Brain pericyte (primary cell): ENCODE results near the gene CABYR.

Experiments used
- DNase-seq: peaks from one replicate; pipeline ENCODE4 v3.0.0-alpha.2; 2012; ENCODE audit warnings: low read depth, low spot score

CABYR gene, protein sequence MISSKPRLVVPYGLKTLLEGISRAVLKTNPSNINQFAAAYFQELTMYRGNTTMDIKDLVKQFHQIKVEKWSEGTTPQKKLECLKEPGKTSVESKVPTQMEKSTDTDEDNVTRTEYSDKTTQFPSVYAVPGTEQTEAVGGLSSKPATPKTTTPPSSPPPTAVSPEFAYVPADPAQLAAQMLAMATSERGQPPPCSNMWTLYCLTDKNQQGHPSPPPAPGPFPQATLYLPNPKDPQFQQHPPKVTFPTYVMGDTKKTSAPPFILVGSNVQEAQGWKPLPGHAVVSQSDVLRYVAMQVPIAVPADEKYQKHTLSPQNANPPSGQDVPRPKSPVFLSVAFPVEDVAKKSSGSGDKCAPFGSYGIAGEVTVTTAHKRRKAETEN

DNA sequence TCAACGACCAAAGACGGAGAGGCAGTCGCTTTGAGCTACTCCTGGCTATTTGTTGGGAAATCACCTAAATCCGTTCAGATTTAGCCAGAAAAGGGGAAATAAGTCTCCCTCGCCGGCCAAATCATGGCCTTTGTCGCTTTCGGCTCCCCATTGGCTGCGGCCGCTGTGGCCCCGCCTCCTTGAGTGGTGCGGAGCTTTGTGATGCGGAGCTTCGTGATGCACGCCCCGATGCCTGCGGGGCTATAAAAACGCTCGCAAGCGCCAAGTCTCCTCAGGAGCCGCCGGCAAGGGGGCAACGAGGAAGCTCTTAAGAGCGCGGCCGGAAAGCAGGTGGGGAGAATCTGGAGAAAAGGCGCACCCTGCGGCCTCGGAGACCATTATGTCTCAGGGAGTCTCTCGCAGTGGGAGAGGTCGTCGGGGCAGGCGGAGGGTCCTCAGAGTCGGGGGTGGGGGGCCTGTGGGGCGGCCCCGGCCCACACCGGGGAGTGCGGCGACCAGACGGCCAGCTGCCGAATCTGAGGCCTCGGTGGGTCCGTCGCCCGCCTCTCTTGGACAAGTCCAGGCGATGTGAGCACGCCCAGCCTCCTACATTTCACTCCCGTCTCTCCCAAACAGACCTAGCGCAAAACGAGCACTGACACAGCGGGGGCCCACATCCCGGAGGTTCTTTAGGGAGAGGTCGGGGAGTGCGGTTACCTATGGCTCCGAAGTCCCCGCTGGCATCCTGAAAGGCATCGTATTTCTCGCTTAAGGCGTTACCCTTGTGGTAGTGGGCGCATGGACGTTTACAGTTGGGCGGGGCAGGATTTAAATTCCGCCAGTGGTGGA lies at the start of gene CABYR:
Gene CABYR (plus strand): TSS at position 274 of the 828 bp plus-strand sequence. CDS start 4,053 bp downstream, outside the sequence.
- peak; percentile 64 for DNase-seq

DNA sequence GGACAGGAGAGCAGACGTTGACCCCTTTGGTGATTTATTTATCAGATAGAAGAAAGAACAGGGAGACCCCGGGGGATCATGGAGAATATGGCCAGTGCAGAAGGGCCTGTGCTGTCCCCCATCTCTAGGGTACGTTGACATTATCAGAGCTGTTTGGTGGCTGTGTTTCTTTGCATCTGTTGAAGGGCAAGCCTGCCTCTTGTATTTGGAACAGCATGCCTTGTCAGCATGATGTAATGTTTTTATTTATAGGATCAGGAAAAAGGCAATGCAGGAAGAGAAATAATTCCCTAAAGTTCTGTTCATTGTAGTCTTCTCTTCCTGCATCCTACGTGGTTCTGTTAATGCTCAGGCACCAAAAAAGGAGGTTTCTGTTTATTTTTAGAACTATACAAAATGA lies 49.8 kb upstream of the CABYR start:
- DNase-seq = no peak

DNA sequence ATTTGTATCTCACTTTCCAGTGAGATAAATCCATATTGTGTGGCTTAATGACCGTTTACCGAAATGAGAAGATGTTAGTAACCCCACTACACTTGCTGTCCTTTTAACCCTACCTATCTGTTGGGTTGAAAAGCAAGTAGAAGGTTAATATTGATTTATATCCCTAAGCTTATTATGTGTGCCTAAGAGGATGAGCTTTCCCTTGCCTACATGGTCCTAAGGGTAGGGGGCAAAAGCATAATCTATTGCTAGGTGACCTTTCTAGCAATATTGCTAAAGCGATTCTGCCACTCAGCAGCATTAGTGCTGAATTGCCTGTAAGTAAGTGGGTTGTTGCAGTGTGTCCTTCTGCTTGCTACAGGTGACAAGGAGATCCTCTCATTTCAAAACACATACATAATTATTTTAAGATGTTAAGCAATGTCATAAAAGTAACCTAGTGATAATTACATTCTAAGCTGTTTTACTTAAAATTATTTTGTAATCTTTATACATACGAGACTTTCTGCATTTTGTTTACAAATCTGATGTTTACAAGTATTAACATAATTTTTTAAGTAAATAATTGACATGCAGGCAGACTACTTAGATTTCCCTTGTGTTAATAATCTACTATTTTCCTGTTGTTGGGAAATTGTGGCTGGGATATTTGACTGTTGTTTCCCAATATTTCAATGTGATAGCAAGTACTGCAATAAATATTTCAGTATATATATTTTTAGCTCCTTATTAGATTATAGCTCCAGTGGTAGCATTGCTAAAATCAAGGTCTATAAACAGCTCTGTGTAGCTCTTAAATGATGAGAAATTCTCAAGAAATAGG lies 49.1 kb upstream of the CABYR start:
- DNase-seq = no peak

DNA sequence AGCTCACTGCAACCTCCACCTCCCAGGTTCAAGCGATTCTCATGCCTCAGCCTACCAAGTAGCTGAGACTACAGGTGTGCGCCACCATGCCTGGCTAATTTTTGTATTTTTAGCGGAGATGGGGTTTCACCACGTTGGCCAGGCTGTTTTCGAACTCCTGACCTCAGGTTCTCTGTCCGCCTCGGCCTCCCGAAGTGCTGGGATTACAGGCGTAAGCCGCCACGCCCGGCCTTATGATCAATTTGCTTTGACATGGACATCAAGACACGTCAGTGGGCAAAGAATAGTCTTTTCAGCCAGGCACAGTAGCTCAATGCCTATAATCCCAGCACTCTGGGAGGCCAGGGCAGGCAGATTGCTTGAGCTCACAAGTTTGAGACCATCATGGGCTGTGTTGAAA lies 48.0 kb upstream of the CABYR start:
- DNase-seq = no peak

DNA sequence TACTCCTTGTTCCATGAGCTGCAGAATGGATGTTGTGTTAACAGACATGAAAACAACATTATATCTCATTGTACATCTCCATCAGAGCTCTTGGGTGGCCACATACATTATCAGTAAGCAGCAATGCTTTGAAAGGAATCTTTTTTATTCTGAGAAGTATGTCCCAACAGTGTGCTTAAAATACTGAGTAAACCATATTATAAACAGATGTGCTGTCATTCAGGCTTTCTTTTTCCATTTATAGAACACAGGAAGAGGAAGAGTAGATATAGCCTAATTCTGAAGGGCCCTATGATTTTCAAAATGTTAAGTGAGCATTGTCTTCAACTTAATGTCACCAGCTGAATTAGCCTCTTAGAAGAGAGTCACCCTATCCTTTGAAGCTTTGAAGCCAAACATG lies 44.3 kb upstream of the CABYR start:
- no peak for DNase-seq

DNA sequence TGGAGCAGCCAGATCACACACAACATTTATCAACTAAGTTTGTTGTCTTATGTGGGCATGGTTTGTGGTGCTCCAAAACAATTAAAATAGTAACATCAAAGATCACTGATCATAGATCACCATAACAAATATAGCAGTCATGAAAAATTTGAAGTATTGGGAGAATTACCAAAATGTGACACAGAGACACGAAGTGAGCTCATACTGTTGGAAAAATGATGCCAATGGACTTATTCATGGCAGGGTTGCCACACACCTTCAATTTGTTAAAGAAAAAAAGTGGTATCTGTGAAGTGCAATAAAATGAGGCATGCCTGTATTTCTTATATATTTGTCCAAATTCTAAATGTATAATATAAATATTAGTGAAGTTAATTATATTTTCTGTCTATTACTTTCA lies 42.9 kb upstream of the CABYR start:
- DNase-seq = no peak

DNA sequence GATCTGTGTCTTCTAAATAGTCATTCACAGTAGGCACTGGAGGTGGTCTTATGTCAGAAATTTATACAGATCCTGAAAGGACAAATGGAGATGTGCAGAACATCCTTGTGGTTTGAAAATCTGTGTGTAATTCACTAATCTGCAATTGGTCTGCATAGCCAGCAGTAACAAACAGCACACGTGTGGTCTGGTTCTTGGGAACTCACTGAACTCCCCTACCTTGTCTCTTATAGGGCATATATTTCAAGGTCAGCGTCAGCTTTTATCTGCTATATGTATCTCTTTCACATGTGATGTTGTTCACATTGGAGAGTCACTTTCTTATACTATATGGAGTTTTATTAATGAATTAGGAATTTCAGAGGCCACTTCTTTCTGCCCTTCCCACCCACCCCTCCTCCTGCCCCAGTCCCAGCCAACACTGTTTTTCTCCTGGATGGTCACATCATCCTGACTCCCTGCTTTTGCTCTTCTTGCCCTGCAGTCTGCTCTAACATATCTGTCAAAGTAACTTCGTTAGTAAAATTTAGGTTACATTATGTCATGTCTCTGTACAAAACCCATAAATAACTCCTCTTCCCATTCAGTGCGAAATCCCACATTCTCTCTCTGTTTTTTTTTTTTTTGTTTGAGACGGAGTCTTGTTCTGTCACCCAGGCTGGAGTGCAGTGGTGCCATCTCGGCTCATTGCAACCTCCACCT lies 35.4 kb upstream of the CABYR start:
- DNase-seq = no peak

DNA sequence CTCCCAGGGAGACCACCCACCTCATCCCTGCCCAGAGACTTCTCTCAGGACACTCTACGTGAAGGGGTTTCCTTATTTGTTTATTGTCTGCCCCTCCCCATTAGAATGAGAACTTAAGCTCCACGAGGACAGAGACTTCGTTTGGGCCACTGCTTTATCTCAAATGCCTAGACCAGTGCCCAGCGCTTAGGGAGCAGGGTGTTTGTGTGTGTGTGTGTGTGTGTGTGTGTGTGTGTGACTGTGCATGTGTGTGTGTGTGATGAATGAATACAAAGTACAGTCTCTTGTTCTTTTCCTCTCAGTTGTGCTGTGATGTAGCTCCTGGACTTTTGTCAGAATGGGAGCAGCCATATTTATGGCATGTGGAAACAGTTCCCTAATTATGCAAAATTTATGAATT lies 34.4 kb upstream of the CABYR start:
- DNase-seq = no peak

DNA sequence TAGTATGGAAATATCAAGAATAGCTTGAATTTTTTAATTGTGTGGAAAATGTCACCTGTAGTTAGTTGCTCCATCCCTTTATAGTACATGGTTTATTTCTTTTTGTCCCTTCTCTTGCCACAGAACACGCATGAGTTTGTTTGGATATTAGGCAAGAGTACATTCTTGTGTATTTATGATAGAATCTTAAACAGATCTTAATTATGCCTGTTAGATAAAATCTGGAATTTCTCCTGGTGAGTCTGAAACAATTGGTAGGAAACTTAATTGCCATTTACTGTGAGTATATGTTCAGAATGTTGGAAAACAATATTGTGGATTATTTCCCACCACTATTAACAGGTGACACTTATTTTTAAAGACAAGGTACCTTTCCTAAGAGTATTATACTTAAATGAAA lies 30.2 kb upstream of the CABYR start:
- DNase-seq = no peak

DNA sequence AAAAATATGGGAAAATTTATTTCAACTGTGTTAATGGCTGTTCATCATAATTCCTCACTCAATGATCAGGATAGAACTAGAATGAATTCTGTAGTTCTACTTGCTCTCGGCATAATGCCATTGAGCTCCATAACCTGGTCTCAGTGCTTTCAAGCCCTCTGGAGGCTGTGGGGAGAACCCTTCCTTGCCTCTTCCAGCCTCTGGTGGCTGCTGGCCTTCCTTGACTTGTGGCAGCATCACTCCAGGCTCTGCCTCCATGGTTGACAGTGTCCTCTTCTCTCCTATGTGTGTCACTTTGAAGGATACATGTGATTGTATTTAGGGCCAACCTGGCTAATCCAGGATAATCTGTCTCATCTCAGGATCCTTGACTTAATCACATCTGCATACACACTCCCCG lies 26.9 kb upstream of the CABYR start:
- DNase-seq = no peak

DNA sequence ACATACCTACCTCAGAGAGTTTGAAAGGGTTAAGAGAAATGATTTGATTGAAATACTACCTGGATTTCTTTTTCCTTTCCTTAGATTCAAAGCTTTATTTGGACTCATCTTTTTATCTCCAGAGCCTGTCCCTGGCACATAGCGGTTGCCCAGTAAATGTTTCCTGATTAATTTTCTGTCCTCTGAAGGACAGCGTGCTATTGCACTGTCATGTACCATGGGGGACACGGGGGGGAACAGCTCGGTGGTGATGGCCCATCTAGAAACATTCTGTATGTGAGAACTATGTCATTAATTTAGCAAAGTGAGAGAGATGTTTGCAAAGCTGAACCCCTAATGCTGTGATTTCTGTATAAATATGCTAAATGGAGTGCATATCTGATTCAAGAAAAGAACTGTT lies 26.4 kb upstream of the CABYR start:
- DNase-seq = no peak

DNA sequence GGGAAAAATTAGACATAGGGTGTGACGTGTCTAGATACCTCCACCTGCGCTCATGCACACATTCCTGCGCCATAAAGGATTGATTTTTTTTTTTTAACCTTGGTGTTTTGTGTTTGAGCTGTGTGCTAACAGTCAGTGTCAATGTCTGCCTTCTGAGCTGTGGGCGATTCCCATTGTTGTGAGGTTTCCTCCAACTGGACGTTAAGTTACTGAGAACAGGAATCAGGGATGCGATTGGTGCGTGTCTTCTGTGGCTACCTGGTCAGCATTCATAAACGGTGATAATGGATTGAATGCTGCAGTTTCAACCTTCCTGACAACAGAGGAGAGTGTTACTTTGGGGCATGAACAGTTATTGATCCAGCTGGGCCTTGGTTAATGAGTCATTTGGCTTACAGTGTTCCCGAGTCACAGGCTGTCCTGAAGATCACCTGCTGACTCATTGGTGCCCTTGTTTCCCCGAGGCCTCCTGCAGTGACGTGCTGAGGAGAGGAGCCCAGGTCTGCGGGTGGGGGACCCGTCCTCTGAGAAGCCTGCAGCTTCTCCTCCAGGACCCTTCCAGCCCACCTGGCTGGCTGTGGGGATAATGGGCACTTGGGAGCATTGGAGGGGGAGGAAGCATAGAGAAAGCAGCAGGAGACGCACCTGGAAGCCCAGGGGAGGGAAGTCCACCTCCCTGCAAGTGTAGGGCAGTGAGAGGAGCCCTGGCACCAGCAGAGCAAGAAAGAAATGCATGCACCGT lies 25.8 kb upstream of the CABYR start:
- DNase-seq = no peak

DNA sequence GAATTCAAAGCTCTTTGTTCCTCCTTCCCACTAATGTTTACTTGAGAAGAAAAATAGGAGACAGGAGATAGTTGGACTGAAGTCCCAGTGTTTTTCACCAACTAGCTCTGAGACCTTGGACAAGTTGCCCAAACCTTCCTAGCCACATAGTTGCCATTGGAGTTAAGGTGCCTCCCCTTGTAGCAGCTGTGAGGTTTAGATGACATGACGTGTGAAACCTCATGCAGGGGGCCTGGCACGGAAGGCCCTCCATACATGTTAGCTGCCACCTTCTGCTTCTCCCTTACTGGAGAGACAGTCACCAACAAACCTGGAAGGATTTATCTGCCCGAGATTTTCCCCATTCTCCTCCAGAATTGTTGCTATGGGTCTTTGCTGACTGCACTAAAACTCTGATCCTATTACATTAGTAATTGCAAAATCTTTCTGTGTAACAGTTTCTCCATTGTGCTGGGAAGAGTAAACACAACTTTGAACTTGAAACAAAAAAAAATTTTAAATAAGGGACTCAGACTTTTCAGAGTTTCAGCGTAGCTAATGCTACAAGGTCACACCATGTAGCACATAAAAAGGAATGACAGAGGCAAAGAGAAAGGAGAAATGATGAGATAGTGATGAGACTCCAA lies 23.8 kb upstream of the CABYR start:
- no peak for DNase-seq

DNA sequence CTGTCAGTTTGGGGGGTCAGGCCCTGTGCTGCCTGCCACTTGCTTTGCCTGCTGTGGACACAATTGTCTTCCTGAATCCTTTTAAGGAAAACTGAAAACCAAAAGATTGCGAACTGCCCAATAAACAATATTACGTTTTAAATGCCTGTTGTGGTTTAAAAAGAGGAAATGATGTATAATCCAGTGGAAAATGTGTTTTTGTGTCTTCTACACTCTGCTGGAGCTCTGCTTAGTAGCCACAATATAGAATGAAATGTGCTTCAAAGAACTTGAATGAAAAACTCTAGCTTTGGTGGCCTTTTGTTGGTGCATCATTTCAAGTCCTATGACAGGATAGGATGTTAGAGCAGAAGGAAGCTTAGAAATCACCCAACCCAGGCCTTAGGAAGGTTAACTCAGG lies 23.2 kb upstream of the CABYR start:
- no peak for DNase-seq

DNA sequence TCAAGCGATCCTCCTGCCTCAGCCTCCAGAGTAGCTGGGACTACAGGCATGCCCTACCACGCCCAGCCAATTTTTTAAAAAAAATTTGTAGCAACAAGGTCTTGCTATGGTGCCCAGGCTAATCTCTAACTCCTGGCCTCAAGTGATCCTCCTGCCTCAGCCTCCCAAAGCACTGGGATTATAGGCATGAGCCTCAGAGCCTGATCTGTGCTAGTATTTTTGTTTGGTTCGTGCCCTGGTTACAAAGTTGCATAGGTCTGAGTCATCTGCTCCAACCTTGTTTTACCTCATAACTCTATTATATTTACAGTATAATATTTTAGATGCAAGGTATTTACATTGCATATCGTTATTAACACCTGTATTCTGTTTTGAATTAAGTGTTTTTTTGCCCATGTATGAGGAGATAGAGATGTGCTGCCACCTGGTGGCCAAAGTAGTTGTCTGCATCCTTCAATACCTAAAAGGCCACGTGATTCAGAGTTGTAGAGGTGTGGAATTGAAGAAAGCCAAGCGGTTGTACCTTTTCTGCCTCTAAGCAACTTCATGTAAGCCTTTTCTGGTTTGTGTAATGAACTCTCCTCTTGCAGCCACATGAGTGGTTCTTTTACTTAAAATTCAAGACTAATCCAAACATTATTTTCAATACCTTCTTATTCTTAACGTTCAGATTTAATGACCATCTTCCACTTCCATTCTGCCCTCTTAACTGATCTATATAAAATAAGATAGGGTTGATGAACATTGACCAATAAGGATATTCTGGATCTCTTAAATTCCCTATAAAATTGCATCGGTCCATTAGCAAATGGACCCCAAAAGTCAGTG lies 19.9 kb upstream of the CABYR start:
- no peak for DNase-seq

DNA sequence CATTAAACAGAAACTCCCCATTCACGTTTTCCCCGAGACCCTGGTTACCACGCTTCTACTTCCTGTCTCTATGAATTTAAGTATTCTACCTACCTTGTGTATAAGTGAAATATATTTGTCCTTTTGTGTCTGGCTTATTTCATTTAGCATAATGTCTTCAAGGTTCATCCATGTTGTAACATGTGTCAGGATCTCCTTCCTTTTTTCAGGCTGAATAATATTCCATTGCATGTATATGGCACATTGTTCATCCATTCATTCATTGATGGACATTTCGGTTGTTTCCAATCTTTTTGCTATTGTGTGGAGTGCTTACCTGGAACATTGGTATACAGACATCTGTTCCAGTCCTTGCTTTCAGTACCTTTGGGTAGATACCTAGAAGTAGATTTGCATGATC lies 18.2 kb upstream of the CABYR start:
- DNase-seq = no peak

DNA sequence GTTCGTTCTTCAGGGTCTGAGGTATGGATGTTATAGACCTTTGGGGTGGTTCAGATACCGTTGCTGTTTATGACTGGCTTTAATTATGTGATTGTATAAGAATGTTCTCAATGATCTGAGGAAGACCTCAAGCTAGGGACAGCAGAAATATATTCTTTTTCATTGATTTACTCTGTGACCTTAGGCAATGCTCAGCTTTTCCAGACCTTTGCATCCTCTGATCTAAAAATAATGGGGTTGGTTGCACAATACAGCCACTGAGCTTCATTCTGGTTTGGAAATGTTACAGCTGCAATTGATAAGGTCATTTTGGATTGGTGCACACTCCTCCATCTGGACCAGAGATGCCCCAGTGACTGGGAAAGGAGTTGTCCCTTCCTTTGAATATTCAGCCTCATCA lies 17.2 kb upstream of the CABYR start:
- DNase-seq = no peak

DNA sequence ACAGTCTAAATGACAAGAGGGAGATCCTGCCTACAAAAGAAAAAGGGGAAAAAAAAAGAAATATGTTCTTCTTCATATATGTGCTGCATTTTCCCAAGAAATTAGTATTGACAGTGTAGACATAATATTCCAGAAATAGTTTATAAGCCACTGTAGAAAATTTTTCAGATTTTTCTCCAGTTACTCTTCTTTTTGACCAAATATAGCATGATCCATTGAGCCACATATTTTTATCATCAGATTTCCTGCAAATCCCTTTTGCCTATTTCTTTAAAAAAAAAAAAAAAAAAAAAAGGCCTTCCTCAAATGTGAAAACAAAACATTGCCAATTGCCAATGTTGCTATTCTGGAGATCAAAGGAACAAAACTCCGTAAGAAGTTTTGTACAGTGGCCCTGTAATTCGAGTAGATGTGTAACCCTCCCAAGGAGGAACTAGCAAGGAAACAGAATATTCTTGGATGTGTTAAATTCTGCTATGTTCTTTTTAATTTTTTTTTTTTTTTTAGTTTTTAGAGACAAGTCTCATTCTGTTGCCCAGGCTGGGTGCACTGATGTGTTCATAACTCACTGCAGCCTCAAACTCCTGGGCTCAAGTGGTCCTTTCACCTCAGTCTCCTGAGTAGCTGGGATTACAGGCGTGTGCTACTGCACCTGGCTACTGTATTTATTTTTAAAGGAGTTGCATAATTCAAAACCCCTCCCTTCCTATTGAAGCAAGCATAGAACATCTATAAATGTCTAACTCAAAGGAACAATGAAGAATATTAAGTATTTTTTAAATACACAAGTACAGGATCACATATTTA lies 12.5 kb upstream of the CABYR start:
- DNase-seq = no peak

DNA sequence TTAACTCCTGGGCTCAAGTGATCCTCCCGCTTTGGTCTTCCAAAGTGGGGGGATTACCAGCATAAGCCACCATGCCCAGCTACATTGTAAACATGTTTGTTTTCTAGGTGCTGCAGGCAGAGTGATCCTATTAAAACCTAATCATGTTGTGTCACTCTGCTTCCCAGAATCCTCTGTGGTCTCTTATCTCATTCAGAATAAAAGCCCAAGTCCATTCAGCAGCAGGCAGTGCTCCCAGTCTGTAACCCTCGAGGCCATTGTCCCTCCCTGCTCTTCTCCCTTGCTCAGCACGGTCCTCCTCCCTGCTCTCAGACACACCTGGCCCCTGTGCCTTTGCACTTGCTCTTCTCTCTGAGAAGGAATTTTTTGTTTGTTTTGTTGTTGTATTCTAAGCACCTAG lies 11.1 kb upstream of the CABYR start:
- no peak for DNase-seq
